Bone marrow (tissue), 2 donors: ENCODE results near the gene NADSYN1.
A peak's percentile ranks its signal among the peaks of the same experiment; 100 is the strongest.

Source experiments
- DNase-seq, 2 donors: peaks; one replicate each; lab custom pipeline; 2025; lab: John Stamatoyannopoulos, UW

Gene NADSYN1

DNA sequence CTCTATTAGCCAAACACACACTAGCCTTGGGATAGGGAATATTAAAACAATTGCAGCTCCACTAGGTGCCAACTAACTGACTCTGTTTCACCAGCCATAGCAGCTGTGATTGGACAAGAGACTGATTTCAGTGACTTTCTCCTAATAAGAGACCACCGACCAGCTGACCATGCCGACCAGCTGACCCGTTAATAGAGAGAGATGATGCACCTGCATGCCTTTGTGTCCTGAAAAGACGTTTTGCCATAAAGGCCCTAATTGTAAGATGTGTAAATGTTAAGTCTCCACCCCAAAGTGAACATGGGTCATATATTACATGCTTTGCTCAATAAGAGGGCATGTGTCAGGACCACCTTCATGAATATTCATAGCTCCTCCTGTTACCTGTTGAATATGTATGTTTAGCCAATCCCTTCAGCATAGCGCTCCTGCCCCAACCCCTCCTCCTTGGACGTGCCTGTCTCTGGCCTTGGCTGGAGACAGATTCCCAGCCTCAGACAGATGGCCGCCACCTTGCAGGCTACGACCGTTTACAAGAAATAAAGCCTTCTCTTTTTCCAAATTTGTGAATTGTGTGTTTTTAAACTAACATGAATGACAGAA, 1.3 kb upstream of the NADSYN1 start:
- no peak for DNase-seq

DNA sequence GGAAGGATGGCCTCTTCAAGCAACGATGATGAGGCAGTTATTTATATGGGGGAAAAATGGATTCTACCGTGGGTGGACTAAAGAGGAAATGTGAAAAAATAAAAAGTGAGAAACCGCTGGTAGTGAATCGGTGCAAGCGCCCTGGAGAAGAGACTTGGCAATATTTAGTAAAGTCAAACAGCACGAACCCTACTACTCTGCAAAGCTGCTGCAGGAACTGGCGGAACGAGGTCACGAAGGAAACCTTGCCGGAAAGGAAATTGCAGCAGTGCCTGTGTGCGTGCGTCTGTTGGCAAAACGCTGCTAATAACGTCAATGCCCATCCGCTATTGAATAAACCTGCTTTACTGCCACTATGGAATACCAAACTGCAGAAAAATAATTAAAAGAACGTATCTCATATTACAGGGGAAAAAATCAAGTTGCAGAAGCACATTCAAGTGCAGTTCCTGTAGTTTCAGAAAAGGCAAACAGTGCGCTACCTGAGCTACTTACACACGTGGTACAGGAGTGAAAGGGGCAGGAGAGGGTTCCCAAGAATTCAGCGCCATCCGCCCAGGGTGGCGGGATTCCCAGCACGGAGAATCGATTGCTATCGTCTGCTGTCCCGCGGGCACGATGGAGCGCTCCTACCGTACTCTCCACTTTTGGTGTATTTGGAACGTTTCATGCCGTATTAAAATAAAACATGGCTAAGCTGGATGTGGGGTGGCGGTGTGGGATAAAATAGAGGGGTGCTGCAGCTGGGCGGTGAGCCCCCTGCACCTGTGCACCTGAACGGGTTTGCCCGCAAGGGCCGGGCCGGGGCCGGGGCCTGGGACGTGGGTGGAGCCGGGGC, 585 bp upstream of the NADSYN1 start:
- peak in 1 of 2 donors; percentile 30 for DNase-seq

DNA sequence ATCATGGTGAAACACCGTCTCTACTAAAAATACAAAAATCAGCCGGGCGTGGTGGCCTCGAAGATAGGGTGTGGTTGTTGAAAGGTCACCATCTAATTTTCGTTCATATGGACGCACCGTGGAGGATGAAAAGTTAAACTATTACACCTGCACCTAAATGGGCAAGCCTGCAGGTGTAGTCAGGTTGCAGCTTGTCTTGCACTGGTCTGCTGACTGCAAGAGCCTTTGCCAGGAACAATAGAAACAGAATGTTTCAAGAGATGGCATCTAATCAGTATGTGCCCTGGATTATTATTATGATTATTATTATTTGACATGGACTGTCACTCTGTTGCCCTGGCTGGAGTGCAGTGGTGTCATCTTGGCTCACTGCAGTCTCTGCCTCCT, 908 bp downstream of the NADSYN1 start:
- no peak for DNase-seq

DNA sequence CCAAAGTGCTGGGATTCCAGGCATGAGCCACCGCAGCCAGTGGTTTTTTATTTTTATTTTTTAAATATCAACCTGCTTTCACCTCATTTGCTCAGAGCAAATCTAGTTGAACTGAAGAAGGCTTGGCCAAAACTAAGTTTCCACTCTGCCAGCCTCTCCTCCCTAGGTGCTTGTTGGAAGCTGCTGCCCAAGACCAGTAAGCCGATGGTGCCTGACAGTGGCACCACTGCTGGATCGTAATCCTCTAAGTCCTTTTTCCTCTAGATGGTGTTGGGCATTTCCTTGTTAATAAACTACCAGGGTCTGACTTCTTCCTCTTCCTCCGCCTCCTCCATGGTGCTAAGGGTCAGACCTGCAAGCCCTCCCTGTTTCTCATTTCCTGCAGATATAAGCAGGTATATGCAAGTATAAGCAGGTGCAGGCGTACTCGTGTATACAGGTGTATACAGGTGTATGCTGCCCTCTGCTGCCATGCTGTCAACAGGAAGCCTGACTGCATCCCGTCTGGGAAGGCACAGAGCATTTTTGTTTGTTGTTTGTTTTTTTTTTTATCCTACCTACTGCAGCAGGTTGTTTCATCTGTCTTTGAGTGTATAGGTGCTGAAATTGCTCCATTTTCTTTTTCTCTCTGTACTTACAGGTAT, 1.6 kb downstream of the NADSYN1 start:
- DNase-seq, result no peak

DNA sequence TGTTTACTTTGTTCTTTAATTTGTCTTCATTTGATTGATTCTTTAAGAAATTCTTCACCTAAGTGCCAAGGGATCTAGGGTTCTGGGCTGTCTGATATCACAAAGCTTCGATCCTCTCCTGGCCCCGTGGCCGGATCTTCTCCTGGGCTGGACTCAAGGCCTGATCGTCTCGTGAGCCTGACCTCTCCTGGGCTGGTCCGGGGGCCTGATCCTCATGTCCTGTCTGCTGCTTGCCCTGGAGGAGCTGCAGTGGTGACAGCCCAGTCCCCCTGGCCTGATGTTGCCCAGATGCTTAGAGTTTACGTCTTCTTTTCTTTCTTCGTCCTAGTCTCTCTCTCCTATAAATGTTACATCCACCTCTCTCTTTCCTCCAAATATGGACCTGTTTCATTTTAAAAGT, 3.3 kb downstream of the NADSYN1 start:
- DNase-seq, result no peak

DNA sequence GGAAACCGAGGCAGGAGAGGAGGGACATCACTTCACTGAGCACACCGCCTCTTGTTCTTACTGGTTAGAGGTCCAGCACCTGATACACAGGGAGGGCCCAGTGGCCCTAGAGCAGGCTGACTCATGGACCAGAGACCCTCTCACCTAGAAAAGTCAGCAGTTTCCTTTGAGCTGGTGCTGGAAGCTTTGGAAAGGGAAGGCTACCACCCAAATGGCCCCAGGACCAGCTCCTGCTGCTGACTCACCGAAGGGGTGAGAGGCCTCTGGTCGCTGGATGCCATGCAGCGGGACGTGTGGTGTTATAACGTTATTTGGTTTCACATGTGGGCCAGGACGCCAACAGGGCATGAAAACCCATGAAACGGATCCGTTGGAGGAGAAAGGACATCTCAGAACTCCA, 3.8 kb downstream of the NADSYN1 start:
- no peak for DNase-seq

DNA sequence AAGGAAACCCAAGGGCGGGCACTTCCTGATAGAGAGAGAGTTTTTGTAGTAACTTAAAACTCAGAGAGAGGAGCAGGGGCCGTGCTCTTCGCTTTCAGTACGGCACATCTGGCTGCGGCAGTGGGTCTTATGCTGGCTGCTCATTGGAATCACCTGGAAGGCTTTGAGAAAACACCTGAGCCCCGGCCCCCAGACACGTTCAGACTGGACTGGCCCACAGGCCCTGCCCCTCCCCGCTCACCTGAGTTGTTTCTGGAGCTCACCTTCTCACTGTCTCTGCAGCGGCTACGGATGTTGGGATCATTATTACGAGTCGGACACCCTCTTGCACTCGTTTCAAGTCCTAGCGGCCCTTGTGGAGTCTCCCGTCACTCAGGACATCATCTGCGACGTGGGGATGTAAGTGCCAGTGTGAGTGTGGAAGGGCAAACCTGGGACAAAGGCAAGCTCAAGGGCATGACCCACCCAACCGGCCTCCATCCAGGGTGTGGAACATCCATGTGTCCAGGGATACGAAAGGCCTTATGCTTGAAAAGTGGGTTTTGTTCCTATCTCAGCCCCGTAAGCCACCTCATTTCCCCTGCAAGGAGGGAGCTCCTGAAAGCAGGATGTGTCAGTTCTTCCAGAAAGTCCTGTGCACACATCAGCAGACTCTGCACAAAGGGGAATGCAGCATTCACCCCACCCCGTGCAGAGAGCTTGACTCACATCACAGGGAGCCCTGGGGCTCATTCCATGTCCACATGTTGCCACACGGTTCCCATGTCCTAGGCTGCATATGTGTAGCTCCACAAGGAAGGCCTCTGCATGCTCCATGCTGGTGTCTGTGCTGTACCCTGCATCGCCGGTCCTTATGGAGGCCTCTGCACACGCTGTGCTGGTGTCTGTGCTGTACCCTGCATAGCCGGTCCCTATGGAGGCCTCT, 5.4 kb downstream of the NADSYN1 start:
- DNase-seq, result no peak

GRCh38 chr11:71459076-71459766, 6.2 kb downstream of the NADSYN1 start:
- DNase-seq, result no peak

DNA sequence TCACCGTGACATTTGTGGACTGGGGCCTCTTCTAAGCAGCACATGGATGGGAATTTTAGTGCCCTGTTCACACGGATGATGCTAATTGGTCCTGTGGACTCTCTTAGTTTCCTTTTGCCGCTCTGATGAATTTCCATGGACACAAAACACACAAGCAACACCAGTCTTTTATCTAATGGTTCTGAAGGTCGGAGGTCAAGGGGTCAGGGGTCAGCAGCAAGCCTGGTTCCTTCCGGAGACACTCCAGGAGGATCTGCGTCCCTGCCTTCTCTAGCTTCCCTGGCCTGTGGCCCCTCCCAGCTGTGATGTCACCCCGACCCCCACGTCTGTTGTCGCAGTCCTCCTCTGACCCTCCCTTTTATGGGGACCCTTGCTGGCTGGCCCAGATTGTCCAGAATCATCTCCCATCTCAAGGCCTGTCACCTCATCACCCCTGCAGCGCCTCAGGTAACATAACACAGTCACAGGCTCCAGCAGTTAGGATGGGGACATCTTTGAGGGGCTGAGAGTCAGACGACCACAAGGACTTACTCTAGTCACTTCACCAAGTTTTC, 6.8 kb downstream of the NADSYN1 start:
- no peak for DNase-seq

GRCh38 chr11:71461696-71462095, 8.7 kb downstream of the NADSYN1 start:
- DNase-seq, result no peak

DNA sequence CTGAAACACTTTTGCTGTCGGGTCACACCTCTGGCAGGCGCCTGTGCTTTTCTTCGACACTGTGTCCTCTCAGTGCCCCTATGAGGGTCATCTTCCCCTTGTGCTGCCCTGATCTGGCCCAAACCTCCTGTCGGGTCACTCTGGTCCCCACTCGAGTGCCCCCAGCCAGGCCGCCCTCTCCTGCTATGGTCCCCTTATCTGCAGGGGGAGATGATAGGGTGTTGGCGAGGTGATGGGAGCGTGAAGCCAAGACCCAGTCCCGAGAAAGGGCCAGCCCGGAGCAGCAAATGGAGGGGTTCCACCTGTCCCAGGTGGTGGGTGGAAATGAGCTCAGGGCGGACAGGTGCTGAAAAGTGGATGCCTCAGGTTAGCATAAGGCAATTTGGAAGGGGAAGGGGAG, 9.7 kb downstream of the NADSYN1 start:
- DNase-seq, result no peak

GRCh38 chr11:71463331-71464211, 10.6 kb downstream of the NADSYN1 start:
- no peak for DNase-seq

GRCh38 chr11:71465054-71465453, 12.1 kb downstream of the NADSYN1 start:
- DNase-seq, result no peak

DNA sequence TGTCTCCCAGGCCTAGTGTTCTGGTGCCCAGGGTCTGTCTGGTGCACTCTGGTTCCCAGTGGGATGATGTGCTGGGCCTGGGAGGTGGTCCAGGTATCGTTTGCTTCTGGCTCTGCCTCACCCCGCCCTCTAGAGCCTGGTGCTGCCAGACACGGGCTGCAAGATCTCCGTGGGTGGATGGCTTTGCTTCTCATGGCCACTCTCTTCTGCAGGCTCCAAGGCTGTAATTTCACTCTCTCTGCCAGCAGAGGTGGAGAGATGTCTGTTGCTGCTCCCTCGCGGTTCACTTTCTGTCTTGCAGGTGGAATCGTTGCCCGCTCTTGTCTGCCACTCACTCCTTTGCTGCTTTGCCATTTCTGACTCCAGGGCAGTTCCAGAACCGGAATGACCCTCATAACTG, 13.4 kb downstream of the NADSYN1 start:
- no peak for DNase-seq

- no peak for DNase-seq
Observed at GRCh38 chr11:71467164-71467563, 14.2 kb downstream of the NADSYN1 start.

- no peak for DNase-seq
Observed at GRCh38 chr11:71470946-71471345, 17.9 kb downstream of the NADSYN1 start.

GRCh38 chr11:71472357-71472885, 19.4 kb downstream of the NADSYN1 start:
- no peak for DNase-seq

GRCh38 chr11:71472941-71473792, 20.2 kb downstream of the NADSYN1 start:
- no peak for DNase-seq

GRCh38 chr11:71473793-71474080, 20.7 kb downstream of the NADSYN1 start:
- no peak for DNase-seq
